Hindlimb muscle (tissue), 1 donor: Measurements from ENCODE around the gene NKAIN2. TPM values are rescaled to one million over a fixed set of nuclear protein-coding genes. Genes with fewer than 3 reads are reported as not detected.

ENCODE experiments used
- DNase-seq: peaks from one replicate; pipeline ENCODE4 v3.0.0-alpha.2; 2013
- polyA plus RNA-seq: library from polyadenylated mRNA; unstranded; fragments of 120-200 nt; gene quantifications from one replicate; pipeline ENCODE4 v1.2.1, GENCODE V29; 2013; ENCODE audit not compliant: insufficient read length

NKAIN2 gene
- polyA plus RNA-seq, 1 donor, result 5.2 TPM

DNA sequence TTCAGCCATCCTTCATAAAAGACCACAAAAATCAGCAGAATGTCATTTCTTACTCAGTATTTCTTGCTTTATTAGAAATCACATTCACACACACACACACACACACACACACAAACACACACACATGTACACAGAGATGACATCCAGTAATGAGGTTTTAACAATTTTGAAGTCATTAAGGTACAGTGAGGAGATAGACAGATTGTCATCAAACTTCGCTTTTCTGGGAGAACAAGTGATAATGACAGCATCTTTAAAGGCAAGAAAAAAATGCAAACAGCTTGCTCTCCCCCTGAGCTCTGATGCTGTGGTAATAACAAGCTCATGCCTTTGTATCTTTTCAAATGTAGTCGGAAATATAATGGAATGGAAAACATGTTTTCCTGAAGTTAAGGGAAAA, 974.2 kb downstream of the NKAIN2 start:
- DNase-seq, result no peak

DNA sequence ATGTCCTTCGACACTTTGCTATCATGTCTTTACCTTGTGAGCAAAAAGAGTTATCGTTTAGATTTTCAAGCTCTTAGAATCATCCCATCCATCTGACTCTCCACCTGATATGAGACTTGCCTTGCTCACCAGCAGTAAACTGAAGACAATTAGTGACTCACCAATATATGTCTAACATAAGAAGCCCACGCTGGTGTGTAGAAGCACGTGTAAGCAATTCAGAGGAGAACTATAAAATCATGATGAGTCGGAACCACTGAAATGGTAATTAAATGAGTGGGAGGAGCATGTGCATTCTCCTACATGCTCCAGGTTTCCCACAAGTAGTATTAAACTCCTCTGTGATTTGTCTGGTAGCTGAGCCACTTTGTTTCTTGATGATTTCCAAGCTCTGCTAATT, 977.0 kb downstream of the NKAIN2 start:
- DNase-seq, result no peak

DNA sequence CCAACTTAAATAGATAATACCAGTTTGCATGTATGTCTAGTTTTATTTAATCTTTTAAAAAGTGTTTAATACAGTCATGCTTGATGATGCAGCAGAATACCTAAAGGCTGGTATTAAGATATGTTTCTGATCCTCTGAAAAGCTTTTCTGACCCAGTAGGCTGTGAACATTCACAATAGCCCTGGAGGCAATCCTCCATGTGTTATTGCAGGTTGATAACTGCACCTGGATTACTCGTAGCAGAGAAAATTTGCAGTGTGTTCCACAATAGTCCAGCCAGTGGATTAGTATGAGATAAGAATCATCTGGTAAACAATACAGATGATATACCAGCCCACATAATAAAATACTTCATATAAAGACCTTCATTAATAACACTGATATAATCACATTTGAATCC, 979.7 kb downstream of the NKAIN2 start:
- DNase-seq, result no peak

DNA sequence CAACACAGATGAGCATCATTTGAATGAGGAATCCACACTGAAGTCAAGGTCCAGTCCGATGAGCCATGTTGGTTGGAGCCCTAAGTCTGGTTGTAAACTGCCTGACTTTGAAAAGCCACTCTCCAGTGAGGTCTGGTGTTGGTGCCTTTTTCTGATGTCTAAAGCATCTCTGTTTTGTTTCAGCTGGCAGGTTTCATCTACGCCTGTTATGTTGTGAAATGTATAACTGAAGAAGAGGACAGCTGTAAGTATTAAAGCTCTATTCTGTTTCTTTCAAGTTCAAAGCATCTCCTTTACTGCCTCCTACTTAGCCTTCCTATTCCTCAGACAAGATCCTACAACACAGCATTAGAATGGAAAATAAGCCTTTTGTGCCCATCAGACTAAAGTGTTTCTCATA, 987.5 kb downstream of the NKAIN2 start:
- no peak for DNase-seq

DNA sequence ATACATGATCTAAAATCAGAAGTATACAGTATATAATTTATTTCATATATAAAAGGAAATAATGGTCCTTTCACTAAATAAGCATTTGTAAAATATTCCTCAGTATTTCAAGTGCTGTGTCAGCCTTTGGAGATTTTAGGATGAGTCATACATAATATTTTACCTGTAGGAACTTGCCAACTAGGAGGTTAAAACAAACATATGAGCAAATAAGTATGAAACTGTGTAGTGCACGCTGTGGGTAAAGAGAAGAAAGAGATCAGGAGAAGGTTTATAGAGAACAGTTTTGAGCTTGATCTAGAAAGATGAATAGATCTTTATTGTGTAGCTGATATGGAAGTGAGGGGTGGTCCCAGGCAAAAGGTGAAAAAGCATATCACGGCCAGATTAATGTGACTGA, 988.7 kb downstream of the NKAIN2 start:
- no peak for DNase-seq

DNA sequence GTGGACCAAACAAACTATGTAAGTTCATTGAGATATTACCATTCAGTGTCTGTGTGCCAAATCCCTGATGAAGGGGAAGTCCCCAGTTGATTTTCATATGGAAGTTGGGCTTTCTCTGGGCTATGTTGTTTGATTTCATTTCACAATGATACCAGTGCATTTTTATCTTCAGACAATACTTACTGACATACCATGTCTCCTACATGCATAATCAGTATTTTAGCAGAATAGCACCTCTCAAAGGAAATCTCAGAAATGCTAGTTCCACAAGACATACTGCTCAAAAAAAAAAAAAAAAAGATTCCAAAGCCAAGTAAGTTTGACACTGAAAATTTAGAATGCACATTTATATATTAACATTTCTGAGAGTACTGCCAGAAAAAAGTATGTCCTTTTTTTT, 989.7 kb downstream of the NKAIN2 start:
- no peak for DNase-seq

DNA sequence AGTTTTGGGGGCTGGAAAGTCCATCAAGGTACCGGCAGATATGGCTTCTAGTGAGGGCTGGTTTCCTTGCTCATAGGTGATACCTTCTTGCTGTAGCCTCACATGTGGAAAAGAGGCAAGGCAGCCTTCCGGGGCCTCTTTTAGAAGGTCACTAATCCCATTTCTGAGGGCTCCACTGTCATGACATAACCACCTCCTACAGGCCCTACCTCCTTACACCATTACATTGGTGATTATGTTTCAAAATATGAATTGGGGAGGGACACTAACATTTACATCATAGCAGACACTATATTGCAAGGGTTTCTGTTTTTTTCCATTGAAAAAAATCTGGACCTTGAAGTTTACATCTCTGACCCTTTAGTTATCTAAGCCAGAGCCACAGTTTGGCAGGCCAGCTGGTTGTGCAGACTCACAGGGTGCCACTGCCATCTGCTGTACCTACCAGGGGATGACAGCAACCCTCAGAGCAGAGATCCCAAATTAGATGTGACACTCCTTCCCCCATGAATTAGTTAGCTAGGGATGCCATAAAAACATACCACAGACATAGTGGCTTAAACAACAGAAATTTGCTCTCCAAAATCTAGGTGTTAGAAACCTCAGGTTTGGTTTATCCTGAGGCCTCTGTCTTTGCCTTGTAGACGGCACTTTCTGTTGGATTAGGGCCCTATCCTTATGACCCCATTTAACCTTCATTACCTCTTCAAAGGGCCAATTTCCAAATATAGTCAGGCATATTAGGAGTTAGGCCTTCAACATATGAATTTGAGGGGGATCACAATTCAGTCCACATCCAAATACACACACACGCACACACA, 992.2 kb downstream of the NKAIN2 start:
- peak; percentile 20 for DNase-seq

DNA sequence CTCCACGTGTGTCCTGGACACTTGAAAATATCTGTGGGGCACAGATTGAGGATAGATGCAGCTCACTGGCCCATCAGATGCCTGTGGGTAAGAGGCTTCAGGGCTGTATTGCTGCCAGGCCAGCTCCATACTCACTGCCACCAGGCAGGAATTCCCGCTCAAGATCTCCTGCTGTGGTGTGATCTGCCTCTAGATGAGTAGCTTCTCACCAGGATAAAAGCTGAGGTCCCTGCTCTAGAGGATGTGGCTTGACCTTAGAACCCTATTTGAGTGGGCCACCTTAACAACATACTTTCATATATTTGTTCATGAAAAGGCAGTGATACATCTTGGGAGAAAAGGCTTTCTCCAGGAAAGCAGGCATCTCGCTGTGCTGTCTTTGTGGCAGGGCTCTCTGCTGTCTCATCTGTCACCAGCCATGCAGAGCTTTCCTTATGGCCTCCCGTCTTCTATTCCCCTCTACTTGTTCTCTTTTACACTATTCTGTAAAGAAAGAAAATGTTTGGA, 992.9 kb downstream of the NKAIN2 start:
- DNase-seq, result no peak

DNA sequence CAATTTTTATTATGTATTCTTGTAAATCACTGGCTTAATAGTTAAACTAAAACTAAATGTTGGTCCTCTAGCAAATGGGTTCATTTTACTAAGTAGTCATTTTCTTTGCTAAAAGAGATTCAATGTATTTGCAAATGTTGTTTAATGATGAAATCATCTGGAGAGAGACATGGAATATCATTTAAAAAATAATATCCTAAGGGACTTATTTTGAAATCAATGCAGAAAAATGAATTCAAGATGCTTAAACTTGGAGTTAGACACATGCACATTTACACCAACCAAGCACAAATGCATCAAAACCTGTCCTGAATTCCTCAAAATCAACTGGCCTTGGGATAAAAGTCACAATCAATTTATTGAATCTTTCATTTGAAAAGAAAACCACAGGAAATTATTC, 993.6 kb downstream of the NKAIN2 start:
- DNase-seq, result no peak

DNA sequence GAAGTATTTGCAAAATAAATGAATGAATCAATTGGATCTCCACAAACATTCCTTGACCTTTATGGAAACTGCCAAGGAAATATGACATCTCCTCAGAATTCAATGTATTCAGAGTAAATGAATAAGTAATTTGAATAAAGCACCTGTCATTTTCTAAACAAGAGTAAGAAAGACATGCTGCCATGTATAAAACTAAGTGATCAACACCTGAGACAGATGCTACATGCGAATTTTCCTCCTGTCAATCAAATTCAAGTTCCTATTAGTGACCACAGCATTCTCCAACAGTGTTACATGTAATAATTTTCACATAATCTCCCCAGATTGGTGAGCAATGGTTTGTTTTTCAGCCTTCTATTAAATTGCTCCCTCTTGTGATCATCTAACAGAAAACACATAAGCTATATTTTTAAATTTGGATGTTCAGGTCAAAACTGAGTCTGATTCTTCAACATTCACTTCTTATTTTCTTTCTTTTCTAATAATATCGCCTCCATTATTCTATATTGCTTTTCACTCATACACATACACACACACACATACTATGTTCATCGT, 995.4 kb downstream of the NKAIN2 start:
- no peak for DNase-seq

DNA sequence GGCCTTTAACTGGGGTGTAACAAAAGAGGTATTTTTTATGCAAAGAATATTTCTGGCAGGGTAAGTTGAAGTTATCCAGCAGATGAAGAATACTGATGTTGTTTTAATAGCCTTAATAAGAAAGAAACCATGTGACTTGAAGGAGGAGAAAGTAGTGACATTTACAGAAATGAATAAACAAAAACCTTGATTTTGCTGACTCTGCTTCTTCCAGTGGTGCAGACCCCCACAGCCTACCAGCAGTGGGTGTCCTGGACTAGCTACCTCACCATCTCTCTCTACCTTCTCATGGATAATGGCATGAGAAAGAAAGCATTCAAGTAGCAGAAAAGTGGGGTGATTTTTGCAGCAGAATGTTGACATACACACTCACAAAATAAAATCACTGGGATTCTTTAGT, 996.0 kb downstream of the NKAIN2 start:
- DNase-seq, result no peak

DNA sequence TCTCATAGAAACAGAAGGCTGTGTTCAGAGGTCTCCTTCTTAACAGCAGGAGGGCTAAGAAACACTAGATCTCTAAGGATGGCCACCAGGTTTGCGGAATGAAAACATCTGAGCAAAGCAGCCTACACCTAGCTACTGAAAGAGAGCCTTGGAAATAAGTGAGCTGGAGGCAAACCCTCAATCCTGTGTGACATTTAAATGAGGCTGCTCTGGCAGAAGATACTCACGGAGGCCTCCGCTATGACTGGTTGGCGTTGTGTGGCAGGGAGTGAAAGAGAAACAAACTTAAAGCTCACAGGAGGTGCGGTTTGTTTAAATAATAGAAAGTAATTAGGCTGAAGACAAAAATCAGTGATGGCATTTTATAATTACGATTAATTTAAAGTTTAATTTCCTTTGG, 996.6 kb downstream of the NKAIN2 start:
- no peak for DNase-seq

DNA sequence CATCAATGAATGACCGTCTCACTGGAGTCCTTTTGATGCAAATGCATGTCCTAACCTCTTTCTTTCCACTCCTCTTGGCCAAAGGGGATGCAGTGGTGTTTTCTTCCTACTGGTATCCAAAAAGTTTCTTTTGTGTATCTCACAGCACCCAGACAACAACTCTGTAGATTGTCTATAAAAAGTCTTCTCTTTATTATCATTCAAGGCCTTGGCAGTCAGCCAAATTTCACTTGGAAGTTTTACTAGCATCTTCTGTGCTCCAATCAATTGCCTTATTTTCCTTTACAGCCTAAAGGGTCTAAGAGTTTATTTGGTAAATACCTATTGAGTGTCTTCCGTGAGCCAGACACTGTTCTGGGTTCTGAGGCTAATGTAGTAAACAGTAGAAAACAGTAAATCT, 1008.4 kb downstream of the NKAIN2 start:
- DNase-seq, result no peak

DNA sequence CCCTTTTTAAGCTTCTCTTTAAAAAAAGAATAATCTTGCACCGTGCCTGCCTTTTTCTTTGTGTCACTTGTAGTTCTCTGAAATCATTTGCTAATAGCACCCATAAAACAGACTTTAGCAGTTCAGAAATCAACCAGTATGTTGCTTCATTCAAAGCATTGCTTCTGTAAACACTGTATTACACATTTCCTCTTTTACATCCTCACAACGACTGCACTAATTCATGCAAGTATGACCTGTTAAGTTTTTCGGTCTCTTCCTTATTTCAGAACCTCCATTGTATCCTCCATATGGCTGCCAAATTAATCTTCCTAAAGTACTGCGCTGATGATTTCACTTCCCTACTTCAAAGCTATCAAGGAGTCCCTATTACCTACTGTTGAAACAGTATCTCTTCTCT, 1015.7 kb downstream of the NKAIN2 start:
- DNase-seq, result no peak

DNA sequence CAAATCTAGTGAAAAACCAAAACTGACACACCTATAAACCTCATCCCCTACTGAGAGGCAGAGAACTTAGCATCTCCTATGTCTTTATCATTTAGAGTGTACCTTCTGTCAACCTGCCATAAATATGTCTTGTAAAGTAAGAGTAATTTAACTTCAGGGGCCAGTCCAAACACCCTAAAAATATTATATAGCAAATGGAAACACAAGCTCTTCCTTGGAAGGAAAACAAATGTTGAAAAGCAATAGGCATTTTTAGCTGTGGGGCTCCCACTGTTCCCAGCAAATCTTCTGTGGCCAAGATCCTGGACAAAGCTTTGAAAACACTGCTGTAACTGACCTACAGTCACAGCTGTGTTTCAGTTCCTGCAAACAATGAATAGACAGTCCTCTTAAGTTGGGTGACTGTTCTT, 1018.5 kb downstream of the NKAIN2 start:
- no peak for DNase-seq

DNA sequence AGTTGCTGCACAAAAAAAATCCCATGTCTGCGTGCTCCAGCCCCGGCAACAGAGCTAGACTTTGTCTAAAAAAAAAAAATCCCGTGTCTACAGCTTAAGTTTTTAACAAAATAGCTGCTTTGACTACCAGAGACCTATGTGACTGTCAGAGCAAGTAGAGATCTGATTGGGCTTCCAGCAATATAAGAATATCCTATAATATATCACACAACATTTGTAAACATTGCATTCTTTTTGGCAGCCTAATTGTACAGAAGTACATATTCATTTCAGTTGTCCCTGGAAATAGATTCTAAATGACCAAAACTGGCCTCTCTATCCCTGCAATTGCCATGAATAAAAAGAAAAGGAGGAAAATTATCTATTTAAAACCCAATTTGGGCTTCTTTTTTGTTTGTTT, 1019.1 kb downstream of the NKAIN2 start:
- no peak for DNase-seq

DNA sequence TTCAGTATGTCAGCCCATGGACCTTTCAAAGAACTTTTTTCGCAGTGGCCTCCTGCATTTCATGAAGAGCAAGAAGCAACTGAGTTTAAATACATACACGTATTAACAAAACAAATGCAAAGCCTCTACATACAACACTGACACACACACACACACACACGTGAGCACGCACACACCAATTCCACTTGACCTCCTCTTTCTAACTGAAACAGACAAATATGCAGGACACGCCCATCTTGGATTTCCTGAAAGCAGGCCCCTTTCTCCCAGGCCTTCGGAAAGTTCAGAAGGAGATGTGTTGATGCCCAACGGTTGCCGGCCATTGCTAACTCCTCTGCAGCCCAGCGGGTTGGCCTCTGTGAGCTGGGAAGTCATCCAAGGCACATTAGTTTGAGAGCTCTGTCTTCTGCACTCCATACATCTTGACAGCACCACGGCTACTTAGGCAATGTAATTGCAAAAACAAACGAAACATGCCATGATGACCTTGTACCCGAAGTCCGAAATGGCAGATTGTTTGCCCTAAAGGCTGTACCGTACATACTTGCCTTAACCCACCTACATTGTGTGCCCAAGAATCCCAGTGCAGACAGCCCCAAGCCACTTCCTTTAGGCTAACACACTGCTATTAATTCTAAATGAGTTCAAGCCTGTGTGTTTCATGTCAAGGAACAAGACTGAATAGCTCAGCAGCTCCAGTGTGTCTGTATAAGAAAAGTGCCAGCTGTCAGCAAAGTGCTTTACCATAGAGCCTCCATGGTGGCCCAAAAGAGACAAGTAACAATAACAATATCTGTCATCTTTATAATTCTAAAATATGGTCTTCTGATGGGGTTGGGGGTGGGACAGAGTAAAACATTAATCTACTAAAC, 1019.8 kb downstream of the NKAIN2 start:
- no peak for DNase-seq

DNA sequence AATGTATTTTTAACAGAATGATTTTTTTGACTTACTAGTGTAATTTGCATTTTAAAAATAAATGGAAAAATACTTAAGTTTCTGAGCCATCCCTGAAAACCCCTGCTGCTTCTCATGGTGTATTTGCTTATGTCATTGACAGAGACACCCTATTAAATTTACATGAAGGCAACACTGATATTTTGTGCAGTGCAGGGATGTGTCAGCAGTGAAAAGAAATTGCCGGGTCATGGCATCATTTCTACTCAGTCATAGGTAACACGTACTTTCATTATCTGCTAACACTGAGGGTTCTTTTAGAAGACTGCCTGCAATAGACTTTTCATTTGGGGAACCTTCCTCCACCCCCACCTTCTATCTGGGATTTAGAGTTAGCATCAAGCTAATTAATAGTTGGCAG, 1021.9 kb downstream of the NKAIN2 start:
- DNase-seq, result no peak

DNA sequence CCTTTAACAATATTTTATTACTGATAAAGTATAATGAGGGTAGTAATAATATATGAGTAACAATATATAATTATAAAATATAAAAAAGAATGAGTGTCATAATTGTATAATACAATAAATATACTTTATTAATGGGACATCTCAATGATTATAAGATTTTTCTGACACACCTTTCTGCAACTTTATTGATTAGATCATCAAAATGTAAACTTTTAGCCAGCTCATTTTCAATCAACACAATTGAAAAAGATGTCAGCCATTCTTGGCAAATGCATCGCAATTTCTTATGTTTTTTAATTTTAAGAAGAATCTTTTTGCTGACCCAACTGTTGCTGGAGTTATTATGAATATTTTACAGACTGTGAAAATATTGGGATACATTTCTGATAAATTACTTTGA, 1026.2 kb downstream of the NKAIN2 start:
- no peak for DNase-seq

DNA sequence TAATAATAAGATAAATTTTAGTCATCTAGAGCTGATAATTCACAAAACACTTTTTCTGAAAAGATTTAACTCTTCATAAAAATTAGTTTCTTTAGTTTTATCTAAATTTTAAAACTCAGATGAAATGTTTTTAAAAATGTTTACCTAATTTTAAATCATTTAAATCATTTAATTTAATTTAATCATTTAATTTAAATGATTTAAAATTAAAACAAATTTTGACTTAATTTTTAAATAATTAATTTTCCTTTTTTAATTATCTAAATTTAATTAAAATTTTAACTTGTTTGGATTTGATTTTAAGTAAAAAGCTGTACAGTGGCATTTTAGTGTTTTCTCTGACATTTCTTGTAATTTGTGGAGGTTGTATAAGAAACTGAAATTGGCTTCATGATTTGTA, 1026.8 kb downstream of the NKAIN2 start:
- no peak for DNase-seq

DNA sequence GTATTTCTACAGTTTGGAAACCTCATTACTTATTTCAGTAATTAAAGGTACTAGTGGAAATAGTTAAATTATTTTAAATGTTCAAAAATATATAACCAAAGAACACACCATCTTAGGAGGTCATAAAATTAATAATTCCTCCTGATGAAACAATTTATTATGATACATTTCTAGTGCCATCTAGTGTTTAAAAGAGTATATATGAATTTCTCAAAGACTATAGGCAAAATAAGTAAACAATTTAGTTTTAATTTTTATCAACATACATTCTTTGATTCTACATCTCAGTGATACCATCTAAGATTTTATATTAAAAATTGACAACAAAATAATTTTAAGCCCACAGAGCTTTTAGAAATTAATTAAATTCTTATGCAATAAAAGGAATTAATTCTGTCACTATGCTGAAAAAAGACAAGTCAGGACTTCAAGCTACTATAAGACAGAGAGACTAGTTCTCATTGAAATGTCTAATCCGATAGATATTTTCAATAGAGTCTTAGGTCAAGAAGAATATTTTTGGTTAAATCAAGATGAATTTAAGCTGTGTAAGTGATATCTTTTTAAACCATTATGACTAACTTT, 1050.8 kb downstream of the NKAIN2 start:
- DNase-seq, result no peak

DNA sequence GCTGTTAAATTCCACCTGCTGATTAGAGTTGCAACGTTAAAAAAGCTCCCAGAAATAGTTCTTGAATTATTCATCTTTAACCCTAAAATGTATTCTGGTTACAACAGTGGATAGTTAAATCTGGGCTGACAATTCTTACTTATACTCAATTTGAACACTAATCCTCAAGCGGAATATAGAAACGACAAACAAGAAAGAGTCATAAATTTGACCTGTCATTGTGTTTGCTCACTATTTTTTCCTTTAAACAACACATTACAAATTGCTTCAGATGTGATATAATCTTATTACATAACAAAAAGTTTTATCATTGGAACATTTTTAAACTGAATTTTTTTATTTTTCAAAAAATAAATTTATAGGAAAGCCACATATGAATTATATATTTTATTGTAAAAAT, 1054.1 kb downstream of the NKAIN2 start:
- DNase-seq, result no peak

DNA sequence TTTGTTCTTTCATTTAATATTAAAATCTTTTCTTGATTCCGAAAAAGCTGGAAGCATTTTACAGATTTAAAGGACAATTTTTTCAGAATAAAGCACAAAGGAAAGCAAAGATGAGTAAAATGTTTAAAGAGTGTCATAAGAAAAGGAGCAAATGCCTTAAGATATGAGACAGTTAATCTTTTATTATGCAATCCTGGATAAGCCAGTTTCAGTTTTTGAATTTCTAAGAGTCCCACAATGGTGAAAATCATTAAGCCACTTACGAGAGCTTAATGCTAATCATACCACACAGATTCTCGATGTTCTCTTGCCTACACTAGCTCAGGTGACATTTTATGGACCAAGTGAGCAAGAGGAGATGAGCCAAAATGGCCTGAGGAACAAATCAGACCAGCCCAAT, 1054.9 kb downstream of the NKAIN2 start:
- DNase-seq, result no peak
